ENCODE measurements around the gene RGMA. TPM values are rescaled to one million over a fixed set of nuclear protein-coding genes. Genes with fewer than 3 reads are reported as not detected.

RGMA gene
- total RNA-seq, 2 donors from 2014 or later, result 37.7 to 67.1 TPM

DNA sequence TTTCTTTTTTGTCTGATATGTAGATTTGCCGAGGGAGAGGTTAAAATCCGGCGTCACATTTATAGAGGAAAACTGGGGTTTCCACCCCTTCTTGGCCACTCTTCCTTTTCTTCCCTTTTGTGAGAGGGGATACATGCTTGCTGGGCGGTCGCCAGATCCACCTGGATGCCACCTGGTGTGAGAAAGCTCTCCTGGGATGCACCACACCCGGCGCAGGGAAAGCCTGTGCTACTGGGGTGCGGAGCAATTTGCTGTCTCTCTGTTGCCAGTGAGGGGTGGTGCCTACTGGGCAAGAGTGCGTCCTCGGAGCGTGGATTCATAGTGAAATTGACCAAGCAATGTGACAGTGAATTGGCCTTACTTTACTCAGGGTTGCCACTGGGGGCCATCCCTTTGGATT, 2.5 kb upstream of the RGMA start:
- peak; percentile 51 for DNase-seq
- H3K9ac ChIP-seq (ENCODE audit: extremely low read depth, low read length, poor library complexity, severe bottlenecking), result no peak overlapping the region
- H3K27me3 ChIP-seq (ENCODE audit: control insufficient read depth, insufficient read depth, low read length, poor library complexity, severe bottlenecking), result peaks cover 11% of the 10 kb centered on the region
- H3K9me3 ChIP-seq (ENCODE audit: control insufficient read depth, low read length), result no peaks in the 10 kb centered on the region
- H3K4me1 ChIP-seq (ENCODE audit: control insufficient read depth, insufficient read depth, low read length), result peaks cover 10% of the 10 kb centered on the region
- no peak overlapping the region for H3K4me3 Mint-ChIP-seq
- H3K27ac Mint-ChIP-seq, result no peak overlapping the region
- TF ChIP-seq, protein P1, sequence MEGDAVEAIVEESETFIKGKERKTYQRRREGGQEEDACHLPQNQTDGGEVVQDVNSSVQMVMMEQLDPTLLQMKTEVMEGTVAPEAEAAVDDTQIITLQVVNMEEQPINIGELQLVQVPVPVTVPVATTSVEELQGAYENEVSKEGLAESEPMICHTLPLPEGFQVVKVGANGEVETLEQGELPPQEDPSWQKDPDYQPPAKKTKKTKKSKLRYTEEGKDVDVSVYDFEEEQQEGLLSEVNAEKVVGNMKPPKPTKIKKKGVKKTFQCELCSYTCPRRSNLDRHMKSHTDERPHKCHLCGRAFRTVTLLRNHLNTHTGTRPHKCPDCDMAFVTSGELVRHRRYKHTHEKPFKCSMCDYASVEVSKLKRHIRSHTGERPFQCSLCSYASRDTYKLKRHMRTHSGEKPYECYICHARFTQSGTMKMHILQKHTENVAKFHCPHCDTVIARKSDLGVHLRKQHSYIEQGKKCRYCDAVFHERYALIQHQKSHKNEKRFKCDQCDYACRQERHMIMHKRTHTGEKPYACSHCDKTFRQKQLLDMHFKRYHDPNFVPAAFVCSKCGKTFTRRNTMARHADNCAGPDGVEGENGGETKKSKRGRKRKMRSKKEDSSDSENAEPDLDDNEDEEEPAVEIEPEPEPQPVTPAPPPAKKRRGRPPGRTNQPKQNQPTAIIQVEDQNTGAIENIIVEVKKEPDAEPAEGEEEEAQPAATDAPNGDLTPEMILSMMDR (conservative IDR thresholded peaks at IDR 0.05), result no peak
- H3K4me1 Mint-ChIP-seq, result peaks cover 28% of the 10 kb centered on the region
- H3K4me3 ChIP-seq (ENCODE audit: low read length), result no peak overlapping the region
- H3K27ac ChIP-seq (ENCODE audit: low read depth, low read length), result no peak overlapping the region
- peaks cover 34% of the 10 kb centered on the region for H3K27me3 Mint-ChIP-seq (ENCODE audit: insufficient read depth)
- H3K36me3 Mint-ChIP-seq (ENCODE audit: low read depth), result no peaks in the 10 kb centered on the region
- no peaks in the 10 kb centered on the region for H3K9me3 Mint-ChIP-seq
- WGBS, 2 experiments (ENCODE audit: insufficient coverage in 1 of 2, insufficient read length in 1 of 2), result 83 to 91% methylated on average over 8 to 10 of the region's 11 CpGs
- no peaks in the 10 kb centered on the region for H3K36me3 ChIP-seq (ENCODE audit: control insufficient read depth, insufficient read depth, low read length)

DNA sequence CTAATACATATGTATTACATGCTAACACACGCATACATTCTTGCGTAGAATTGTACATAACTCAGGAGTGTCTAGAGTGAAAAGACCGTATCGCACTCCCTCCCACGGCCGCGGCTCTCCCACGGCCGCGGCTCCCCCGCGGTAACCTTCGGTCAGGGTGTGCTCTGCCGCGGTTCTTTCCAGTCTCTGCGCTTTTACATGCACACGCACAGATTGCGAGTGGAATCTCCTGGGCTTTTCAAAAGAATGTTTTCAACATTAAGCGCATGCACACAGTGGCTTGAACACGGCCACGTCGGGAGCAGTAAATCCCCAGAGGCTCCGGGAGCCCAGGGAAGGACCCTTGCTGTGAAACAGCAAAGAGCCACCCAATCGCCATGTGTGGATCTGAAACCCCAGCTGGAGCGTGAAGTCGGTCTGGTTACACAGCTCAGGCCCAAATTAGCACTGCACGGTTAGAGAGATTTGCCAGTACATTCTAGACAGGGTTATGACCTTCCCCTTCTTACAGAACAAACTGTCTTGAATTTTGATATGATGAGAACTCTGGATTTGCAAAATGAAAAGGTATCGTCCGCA, 805 bp upstream of the RGMA start:
- TF ChIP-seq, protein P1 (conservative IDR thresholded peaks at IDR 0.05), result no peak
- Mint-ChIP-seq H3K9me3 (no peaks in the 10 kb centered on the region), H3K4me1 (peaks cover 36% of the 10 kb centered on the region), H3K27me3 (ENCODE audit: insufficient read depth) (peaks cover 40% of the 10 kb centered on the region), H3K27ac (no peak overlapping the region), H3K4me3 (peak overlapping the region; percentile 74), H3K36me3 (ENCODE audit: low read depth) (peaks cover 5% of the 10 kb centered on the region)
- Histone ChIP-seq H3K9me3 (ENCODE audit: control insufficient read depth, low read length) (no peaks in the 10 kb centered on the region), H3K4me1 (ENCODE audit: control insufficient read depth, insufficient read depth, low read length) (peaks cover 10% of the 10 kb centered on the region), H3K4me3 (ENCODE audit: low read length) (peak overlapping the region; percentile 87), H3K27ac (ENCODE audit: low read depth, low read length) (no peak overlapping the region), H3K9ac (ENCODE audit: extremely low read depth, low read length, poor library complexity, severe bottlenecking) (no peak overlapping the region), H3K27me3 (ENCODE audit: control insufficient read depth, insufficient read depth, low read length, poor library complexity, severe bottlenecking) (peaks cover 11% of the 10 kb centered on the region), H3K36me3 (ENCODE audit: control insufficient read depth, insufficient read depth, low read length) (peaks cover 4% of the 10 kb centered on the region)
- DNase-seq, result peak; percentile 54
- WGBS, 2 experiments (ENCODE audit: insufficient coverage in 1 of 2, insufficient read length in 1 of 2), result 12 to 17% methylated on average over 24 to 29 of the region's 29 CpGs

DNA sequence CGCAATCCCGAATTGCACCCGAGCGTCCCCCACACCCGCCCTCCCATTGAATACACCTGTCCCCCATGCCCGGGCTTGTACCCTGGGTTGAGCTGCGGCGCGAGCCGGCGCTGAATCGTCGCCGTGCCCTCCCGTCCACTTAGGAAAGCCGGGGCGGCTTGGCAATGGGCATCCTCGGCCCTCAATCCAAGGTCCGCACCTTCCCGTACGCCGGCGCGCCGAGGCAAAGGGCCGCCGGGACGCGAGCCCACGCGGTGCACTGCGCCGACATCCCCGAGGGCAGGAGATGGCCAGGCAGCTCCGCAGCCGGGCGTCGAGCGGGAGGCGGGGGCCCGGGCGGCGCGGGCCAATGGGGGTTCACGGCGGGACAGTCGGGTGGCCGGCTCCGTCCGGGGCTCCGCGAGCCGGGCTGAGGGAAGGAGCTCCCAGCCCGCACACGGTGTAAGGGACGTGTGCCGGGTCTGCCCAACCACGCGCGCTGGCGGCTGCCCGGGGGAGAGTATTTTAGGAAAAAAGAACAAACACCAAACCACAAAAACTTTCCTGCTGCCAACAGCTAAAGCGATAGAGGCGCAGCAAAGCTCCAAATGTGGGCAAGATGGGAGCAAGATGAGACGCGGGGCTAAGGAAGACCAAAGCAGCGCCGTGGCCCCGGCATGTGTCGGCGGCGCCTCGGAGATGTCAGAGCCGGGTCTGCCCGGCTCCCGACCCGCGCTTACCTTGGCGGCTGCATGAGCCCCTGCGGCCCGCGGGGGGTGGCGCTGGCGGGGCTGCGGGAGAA, 621 bp downstream of the RGMA start:
- H3K36me3 ChIP-seq (ENCODE audit: control insufficient read depth, insufficient read depth, low read length), result peaks cover 16% of the 10 kb centered on the region
- H3K9ac ChIP-seq (ENCODE audit: extremely low read depth, low read length, poor library complexity, severe bottlenecking), result peak overlapping the region; percentile 31
- H3K4me1 ChIP-seq (ENCODE audit: control insufficient read depth, insufficient read depth, low read length), result peaks cover 10% of the 10 kb centered on the region
- 0% methylated on average over 8 to 84 of the region's 85 CpGs for WGBS, 2 experiments (ENCODE audit: insufficient coverage in 1 of 2, insufficient read length in 1 of 2)
- peaks cover 19% of the 10 kb centered on the region for H3K36me3 Mint-ChIP-seq (ENCODE audit: low read depth)
- H3K27me3 Mint-ChIP-seq (ENCODE audit: insufficient read depth), result peaks cover 40% of the 10 kb centered on the region
- peak overlapping the region; percentile 59 for H3K27ac Mint-ChIP-seq
- H3K9me3 ChIP-seq (ENCODE audit: control insufficient read depth, low read length), result no peaks in the 10 kb centered on the region
- DNase-seq, result peak; percentile 82
- peaks cover 36% of the 10 kb centered on the region for H3K4me1 Mint-ChIP-seq
- no peaks in the 10 kb centered on the region for H3K9me3 Mint-ChIP-seq
- TF ChIP-seq, protein P1 (conservative IDR thresholded peaks at IDR 0.05), result peak; percentile 5
- H3K27me3 ChIP-seq (ENCODE audit: control insufficient read depth, insufficient read depth, low read length, poor library complexity, severe bottlenecking), result peaks cover 11% of the 10 kb centered on the region
- peak overlapping the region; percentile 89 for H3K4me3 ChIP-seq (ENCODE audit: low read length)
- no peak overlapping the region for H3K27ac ChIP-seq (ENCODE audit: low read depth, low read length)
- peak overlapping the region; percentile 74 for H3K4me3 Mint-ChIP-seq

All from endodermal cell (in vitro differentiated cells).